ENCODE results near the gene UGT1A5. TPM values are rescaled to one million over a fixed set of nuclear protein-coding genes. Genes with fewer than 3 reads are reported as not detected.
A peak's percentile ranks its signal among the peaks of the same experiment; 100 is the strongest.

UGT1A5 gene
- total and polyA plus RNA-seq, 2 of the 4 experiments (the other 2 are of a cell fraction), result not detected

- no peak overlapping the region for H3K4me3 ChIP-seq (ENCODE audit: insufficient read depth, low read depth, low read length)
- peak; percentile 75 for DNase-seq
- no peak overlapping the region for H3K23ac ChIP-seq (ENCODE audit: low read depth, low read length)
- H2BK120ac ChIP-seq (ENCODE audit: low read depth, low read length), result peak overlapping the region; percentile 65
- peak; percentile 42; the same call in 1 of the 2 replicates for ATAC-seq (ENCODE audit: low read depth)
- peak overlapping the region; percentile 57; the same call in 1 of the 2 replicates for H3K14ac ChIP-seq (replicated peaks; ENCODE audit: low read depth, low read length)
- H2AFZ ChIP-seq (replicated peaks; ENCODE audit: low read length, poor library complexity), result no peak overlapping the region
- TF ChIP-seq MXI1 (IDR thresholded peaks at IDR 0.05; ENCODE audit: borderline replicate concordance, low read depth, low read length), result no peak
- TF ChIP-seq MAZ (IDR thresholded peaks at IDR 0.05; ENCODE audit: borderline replicate concordance, low read depth, low read length), result no peak
- no peak for TF ChIP-seq FOS (IDR thresholded peaks at IDR 0.05; ENCODE audit: low read depth, low read length)
- no peak for TF ChIP-seq USF2 (IDR thresholded peaks at IDR 0.05; ENCODE audit: low read depth, low read length)
- peak; percentile 22; the same call in 1 of the 2 replicates for TF ChIP-seq CEBPB (IDR thresholded peaks at IDR 0.05; ENCODE audit: low read depth, low read length)
- TF ChIP-seq CHD1 (IDR thresholded peaks at IDR 0.05; ENCODE audit: low read depth, low read length), result no peak
- no peak for TF ChIP-seq NFE2L2 (IDR thresholded peaks at IDR 0.05; ENCODE audit: low read depth, low read length)
- TF ChIP-seq ELK1 (IDR thresholded peaks at IDR 0.05; ENCODE audit: borderline replicate concordance, low read depth, low read length), result no peak
- no peak for TF ChIP-seq CTCF (conservative IDR thresholded peaks at IDR 0.05; ENCODE audit: low read depth, low read length)
- no peak for TF ChIP-seq RAD21 (IDR thresholded peaks at IDR 0.05; ENCODE audit: low read length)
- TF ChIP-seq MAFK (IDR thresholded peaks at IDR 0.05; ENCODE audit: low read depth, low read length), result peak; percentile 91
- no peak for TF ChIP-seq SMC3 (IDR thresholded peaks at IDR 0.05; ENCODE audit: low read depth, low read length)
- no peak for TF ChIP-seq RFX5 (IDR thresholded peaks at IDR 0.05; ENCODE audit: low read depth, low read length)
- TF ChIP-seq POLR2A (IDR thresholded peaks at IDR 0.05; ENCODE audit: low read depth, low read length), result no peak
- no peak for TF ChIP-seq BHLHE40 (IDR thresholded peaks at IDR 0.05; ENCODE audit: low read depth, low read length)
- dilution Hi-C loops (cut with HindIII; ENCODE audit: low sequenced_read_pairs, unreplicated experiment), result no loop called here
- H3K18ac ChIP-seq (ENCODE audit: low read depth, low read length), result peak overlapping the region; percentile 19; the same call in 1 of the 2 replicates
- intact Hi-C loops (cut with micrococcal nuclease), result no loop called here
- H2AK9ac ChIP-seq (replicated peaks; ENCODE audit: low read depth, low read length, poor library complexity), result no peak overlapping the region
- no peaks in the 10 kb centered on the region for H4K20me1 ChIP-seq (ENCODE audit: insufficient read depth, low read length)
- peak overlapping the region; percentile 68; the same call in 1 of the 2 replicates for H2BK20ac ChIP-seq (ENCODE audit: low read depth, low read length)
- no peaks in the 10 kb centered on the region for H3K27me3 ChIP-seq (ENCODE audit: control insufficient read depth, insufficient read depth, low read length)
- in situ Hi-C loops (cut with MboI; ENCODE audit: low sequenced_read_pairs), result no loop called here
- H2AK5ac ChIP-seq (ENCODE audit: low read depth, low read length), result no peak overlapping the region
- no peaks in the 10 kb centered on the region for H3K36me3 ChIP-seq (ENCODE audit: control insufficient read depth, insufficient read depth, low read length)
- no peak overlapping the region for H2BK15ac ChIP-seq (ENCODE audit: low read depth, low read length)
- no peak overlapping the region for H3K9ac ChIP-seq (ENCODE audit: low read depth, low read length)
- peaks cover 16% of the 10 kb centered on the region for H3K4me1 ChIP-seq (ENCODE audit: control insufficient read depth, insufficient read depth, low read length)
- peak overlapping the region; percentile 5; the same call in 1 of the 2 replicates for H3K4me2 ChIP-seq (ENCODE audit: low read depth, low read length)
- no peaks in the 10 kb centered on the region for H3K79me1 ChIP-seq (ENCODE audit: low read depth in 1 of 2, low read length in 2 of 2)
- H4K8ac ChIP-seq (ENCODE audit: low read depth in 2 of 2, low read length in 2 of 2), result 0 out of 4 replicates have a peak overlapping the region, but pooled peaks of 1 of the 2 experiments have one; percentile 8
- no peak overlapping the region for H2BK5ac ChIP-seq (ENCODE audit: low read depth, low read length, poor library complexity, severe bottlenecking)
- H3K9me3 ChIP-seq (ENCODE audit: control insufficient read depth, insufficient read depth, low read length), result no peaks in the 10 kb centered on the region
- no peak overlapping the region for H3K27ac ChIP-seq (ENCODE audit: insufficient read depth, low read length)
- H3K9me1 ChIP-seq (ENCODE audit: insufficient read depth, low read length), result 0 out of 2 replicates have a peak, but pooled peaks cover 5% of the 10 kb centered on the region
- POLR2A ChIA-PET (ENCODE audit: unreplicated experiment), result no interaction called here
- H3K56ac ChIP-seq (ENCODE audit: extremely low read depth, insufficient read depth, low read length), result no peak overlapping the region
- peak overlapping the region; percentile 30 for H4K91ac ChIP-seq (ENCODE audit: insufficient read depth, low read depth, low read length)
- 50% methylated on average over 1 of the region's 4 CpGs; no CpG with 5 or more reads in 1 of the 2 experiments for WGBS, 2 experiments (ENCODE audit: extremely low coverage in 2 of 2, insufficient read length in 1 of 2)
- H3K4ac ChIP-seq (ENCODE audit: low read depth, low read length), result no peak overlapping the region
- BruUV-seq (replicated peaks), result no TSS peak
- CTCF ChIA-PET, result interaction anchor here (0.6 to 0.7 kb wide), 3 partner anchors 26 to 1068 kb away, joined by 3 to 7 read pairs (median 5); no protein-coding TSS in a partner anchor
- no peak overlapping the region for H4K5ac ChIP-seq (ENCODE audit: low read depth, low read length)
Observed at GRCh38 chr2:233761040-233761769, 48.5 kb downstream of the UGT1A5 start.
